CD4-positive, alpha-beta T cell treated with Interleukin-12 subunit alpha and Interleukin-12 subunit beta, for 1 hour (primary cell): ENCODE data around the gene COPA.

Source experiments
- DNase-seq: peaks from one replicate; pipeline ENCODE4 v3.0.0-alpha.2; 2020

Gene COPA

DNA sequence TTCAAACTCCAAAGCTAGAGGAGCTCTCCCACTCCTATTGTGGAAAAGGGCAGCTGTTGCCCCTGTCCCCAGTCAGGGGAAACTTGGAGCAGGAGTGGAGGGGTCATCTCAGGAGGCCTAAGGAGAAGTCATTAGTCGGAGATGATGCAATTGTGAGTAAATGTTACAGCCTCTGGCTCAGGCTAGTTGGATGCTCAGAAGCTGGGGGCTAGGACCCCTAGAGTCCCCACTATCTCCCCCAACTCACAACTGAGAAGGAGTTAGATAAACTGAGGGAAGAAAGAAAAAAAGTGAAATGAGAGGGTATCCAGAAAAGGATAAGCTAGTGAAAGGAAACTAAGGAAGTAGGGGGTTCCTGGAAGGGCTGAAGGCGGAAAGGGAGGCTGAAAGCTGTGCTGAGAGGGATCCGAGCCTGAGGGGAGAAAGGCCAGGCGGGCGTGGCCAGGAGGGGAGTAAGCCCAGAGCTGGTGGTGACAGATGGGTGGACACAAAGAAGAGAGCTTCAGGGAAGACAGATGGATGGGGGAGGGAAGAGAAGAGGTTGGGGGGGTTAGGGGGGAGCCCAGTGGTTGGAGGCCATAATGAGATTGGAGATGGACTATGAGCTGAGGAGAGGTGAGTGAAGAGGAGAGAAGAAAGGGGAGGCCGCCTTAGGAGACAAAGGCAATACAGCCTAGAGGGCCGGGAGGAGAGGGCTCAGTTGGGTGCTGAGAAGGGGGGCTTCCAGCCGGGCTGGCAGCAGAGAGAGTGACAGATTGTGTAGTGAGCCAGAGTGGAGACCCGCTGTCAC is 19.3 kb upstream of the COPA start:
- DNase-seq, result no peak

DNA sequence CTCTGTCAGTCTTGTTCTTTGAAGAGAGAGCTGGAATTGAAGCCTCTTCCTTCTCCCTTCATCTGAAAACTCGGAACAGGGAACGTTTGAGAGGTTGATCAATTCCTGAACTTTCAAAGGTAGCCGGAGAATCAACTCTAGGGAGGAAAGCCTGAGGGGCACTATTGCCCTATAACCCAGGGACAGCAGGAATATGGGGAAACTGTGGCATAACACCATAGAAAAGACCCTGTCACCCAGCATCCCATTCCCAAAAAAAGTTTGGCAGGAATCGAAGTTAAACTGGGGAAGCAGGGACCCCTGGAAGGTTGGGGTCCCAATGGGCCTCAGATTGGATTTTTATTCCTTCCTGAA is 18.7 kb upstream of the COPA start:
- DNase-seq, result no peak

DNA sequence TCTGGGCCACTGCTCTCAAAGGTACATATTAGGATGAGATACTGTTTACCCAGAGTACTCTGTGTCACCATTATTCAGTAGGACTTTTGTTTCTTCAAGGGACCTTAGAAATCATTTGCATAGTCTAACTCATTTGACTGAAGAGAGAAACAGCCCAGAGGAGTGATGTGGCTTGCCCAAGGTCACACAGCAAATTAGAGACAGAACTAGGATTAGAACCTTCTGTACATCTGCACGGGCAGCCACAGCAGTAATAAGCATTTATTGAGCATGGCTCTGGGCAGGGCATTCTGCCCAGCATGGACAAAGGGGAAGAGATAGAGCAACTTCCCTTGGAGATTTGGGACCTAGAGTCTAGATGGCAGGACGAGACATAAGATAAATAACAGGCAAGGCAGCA is 18.1 kb upstream of the COPA start:
- DNase-seq, result no peak

DNA sequence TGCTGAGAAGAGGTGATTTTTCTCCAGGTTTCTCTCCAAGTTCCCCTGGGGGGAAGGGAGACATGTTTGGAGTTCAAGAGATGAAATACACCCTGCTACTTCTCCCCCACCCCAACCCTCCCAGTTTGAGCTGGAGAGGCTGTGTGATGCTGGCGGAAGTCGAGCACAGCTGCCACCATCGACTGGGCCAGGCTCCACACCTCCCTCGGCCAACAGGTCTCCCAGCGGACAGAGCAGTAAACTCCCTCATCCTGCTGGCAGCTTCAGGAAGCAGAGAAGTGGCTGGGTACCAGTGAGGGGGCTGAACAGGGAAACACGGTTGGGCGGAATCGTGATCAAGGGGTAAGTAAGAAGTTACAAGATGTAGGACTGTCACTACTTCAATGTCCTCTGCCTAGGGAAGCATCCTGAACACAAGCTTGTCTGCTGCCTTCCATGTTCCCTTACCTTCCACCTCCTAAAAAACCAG is 17.2 kb upstream of the COPA start:
- no peak for DNase-seq

DNA sequence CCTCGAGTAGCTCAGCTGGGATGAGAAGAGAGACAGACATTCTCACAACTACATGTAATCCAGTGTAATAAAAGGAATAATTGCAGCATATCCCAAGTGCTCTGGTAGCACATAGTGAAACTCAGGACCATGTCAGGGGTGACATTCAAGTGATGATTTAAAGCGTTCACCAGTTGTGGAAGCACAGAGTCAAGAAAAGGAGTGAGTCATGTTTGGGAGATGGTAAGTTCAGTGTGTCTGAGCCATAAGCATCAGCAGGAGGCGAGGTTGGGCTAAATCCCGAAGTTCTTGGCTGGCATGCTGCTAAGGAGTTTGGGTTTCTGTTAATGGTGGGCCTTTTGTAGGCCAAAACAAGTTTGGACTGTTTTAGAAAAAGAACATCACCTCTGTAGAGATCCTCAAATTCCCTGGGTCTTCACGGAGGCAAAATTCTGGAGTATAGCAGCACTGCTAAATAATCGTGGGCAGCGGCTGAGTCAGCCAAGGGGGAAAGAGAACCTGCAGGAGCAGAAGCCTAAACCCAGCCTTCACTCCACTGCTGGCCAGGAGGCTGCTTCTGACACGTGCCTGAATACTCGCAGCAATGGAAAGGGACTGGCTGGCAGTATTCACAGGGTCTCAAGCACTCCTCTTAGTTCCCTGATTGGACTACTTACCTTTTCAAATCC is 16.6 kb upstream of the COPA start:
- no peak for DNase-seq

DNA sequence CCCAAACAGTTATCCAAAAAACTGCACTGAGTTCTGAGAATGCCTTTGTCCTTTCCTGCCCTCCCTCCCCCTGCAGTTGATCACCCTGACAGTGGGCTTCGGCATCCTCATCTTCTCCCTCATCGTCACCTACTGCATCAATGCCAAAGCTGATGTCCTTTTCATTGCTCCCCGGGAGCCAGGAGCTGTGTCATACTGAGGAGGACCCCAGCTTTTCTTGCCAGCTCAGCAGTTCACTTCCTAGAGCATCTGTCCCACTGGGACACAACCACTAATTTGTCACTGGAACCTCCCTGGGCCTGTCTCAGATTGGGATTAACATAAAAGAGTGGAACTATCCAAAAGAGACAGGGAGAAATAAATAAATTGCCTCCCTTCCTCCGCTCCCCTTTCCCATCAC is 15.0 kb upstream of the COPA start:
- no peak for DNase-seq

DNA sequence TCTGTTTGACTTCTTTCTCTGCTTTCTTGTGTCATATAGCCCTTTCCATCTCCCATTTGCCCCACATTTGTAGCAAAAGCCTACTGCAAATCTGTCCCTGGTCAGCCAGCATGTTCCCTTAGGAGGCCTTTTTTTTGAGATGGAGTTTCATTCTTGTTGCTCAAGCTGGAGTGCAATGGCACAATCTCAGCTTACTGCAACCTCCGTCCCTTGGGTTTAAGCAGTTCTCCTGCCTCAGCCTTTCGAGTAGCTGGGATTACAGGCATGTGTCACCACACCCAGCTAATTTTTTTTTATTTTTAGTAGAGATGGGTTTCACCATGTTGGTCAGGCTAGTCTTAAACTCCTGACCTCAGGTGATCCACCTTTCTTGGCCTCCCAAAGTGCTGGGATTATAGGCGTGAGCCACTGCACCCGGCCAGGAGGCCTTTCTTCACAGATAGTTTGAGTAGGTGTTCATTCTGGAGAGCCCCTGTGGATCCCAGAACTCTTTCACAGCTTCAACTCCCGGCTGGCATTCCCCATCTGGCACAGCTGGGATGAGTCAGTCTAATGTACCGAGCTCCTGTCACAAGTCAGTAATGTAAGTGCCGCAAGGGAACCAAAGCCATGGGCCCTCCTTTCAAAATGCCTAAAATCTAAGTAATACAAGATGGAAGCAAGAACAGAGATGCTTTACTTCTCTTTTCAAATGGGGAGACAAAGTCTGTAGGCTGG is 14.4 kb upstream of the COPA start:
- DNase-seq, result no peak

DNA sequence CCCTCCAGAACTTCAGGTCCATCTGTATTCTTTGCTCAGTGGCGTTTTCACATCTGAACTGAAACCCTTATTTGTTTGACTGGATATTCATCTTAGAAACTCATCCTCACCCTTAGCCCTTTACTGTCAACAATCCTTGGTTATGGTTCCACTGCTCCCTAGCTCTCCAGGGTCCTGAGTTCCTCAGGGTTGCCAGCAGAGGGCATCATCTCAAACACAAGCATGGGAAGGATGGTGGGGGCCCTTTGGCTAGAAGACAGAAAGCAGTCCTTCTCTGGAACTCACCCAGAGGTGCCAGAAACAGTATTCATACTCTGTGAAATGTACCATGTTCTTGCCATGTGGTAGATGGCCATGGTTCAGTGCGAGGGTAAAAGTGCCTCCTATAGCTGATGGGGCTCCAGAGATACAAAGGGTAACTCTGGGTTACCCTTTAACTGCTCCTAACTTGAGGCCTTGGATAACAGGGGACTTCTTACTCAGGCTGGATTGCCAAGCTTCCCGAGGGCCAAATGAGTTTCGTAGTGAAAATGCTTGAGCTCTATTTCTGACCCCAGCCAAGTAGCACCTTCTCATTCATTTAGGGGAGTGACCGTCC is 11.4 kb upstream of the COPA start:
- peak; percentile 23 for DNase-seq

DNA sequence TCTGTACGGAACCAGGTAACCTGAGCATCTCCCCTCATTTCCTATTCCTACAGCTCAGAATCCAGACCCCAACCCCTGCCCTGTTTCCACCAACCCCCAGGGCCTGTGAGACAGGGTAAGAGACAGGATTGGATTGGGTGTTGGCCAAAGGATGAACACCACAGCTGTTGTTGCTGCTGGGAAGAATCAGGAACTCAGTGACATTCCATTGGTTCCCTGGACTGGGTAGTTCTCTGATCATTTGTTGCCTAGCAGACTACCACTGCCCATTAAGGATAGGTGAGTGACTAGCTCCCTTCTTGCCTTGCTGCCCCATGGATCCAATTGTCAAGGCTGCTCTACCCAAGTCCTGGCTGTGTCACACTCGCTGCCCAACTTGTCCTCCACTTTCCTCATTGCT is 10.2 kb upstream of the COPA start:
- DNase-seq, result no peak

DNA sequence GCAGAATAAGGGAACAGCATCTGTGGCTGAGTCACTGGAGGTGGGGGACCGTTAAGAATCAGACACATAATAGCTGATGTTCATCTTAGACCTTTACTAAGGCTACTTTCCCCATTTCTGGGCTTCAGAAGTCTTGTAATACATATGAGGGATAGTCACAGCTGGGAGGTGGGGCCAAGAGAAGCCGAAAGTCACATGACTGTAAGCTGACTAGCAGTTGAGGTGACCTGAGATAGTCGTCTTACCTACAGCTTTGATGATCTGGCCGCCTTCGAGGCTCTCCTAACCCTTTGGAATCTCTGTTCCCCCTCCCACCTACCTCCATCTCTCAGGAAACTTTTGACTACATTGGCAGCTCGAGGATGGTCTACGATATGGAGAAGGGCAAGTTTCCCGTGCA is 9.5 kb upstream of the COPA start:
- no peak for DNase-seq

DNA sequence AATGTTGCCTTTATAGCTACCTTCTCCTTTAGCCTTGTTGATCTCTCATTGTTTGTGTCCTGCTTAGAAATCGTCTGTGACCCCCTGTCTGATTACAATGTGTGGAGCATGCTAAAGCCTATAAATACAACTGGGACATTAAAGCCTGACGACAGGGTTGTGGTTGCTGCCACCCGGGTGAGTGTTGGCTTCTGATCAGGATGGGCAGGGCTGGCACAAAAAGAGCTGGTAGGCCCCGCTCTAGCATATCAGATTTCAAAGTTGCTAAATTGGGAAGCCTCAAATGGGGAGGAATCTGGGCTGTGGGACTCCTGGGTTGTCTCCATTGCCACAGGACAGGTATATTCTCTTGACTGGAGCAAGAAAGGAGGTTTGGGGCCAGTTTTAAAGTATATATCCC is 8.6 kb upstream of the COPA start:
- DNase-seq, result no peak

DNA sequence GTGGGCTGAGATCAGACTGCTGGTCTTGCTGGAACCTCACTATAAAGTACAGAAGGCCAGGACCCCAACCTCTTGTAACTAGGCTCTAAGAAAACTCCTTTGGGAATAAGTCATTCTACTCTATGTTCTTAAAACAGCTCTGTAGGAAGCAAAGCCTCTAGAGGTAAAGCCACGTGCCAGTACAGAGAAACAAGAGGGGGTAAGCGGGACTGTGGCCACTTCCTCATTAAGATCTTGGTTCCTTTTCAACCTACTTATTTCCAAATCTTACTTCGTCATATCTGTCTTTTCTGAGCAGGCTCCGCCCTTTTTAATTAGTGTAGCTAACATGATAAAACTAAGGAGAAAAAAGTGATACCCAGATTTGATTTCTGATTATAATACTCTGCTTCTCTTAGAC is 3.9 kb upstream of the COPA start:
- no peak for DNase-seq

DNA sequence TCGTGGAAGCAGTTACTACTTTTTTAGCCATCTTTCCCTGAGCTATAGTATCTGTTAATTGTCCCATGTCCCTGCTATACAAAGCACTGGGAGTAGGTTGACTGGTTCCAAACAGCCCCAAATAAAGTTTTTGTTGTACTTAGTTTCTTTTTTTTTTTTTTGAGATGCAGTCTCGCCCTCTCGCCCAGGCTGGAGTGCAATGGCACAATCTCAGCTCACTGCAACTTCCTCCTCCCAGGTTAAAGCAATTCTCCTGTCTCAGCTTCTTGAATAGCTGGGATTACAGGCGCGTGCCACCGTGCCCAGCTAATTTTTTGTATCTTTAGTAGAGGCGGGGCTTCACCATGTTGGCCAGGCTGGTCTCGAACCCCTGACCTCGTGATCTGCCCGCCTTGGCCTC is 3.4 kb upstream of the COPA start:
- DNase-seq, result no peak

DNA sequence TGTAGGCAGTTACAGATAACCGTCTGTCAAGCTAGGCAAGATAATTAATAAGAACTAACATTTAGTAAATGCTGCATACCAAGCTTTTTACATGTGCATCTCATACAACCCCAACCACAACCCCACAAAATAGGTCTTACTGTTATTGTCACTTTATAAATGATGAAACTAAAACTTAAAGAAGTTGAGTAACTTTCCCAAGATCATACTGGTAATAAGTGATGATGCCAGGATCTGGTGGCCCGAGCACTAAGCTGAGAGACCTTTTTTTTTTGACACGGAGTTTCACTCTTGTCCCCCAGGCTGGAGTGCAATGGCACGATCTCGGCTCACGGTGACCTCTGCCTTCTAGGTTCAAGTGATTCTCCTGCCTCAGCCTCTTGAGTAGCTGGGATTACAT is 1.9 kb upstream of the COPA start:
- DNase-seq, result no peak

DNA sequence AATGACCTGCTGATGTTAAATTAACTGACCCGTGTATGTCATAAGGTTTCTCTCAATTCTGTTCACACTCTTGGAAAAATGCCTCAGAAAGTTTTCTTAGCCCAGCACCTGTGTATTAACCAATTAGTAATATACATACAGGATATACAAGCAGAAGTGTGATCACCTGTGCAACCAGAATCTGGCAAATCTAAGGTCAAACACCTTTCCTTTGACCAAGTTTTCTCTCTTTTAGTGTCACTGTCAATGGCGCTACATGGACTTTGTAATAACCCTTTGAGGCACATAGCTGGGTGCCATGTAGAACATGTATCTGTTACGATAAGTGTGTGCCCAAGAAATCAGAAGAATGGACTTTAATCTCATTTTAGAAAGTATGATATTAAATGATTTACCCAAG is 1.2 kb upstream of the COPA start:
- no peak for DNase-seq

DNA sequence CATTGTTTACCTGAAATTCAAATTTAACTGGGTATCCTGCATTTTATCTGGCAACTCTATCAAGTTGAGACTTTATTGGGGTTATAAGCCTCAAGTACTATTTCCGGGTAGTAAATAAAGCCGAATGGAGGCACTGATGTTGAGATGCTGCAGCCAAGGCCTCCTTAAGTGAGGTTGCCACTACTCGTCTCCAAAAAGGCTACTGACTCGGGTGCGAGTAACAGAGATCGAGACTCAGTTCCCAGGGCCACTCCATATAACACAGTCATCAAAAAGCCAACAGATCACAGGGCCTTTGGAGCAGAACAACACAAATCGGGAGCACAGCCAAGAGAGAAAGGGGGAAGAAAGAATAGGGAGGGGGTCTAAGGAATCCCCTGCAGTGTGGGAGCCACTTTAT is 524 bp downstream of the COPA start:
- peak; percentile 21 for DNase-seq

DNA sequence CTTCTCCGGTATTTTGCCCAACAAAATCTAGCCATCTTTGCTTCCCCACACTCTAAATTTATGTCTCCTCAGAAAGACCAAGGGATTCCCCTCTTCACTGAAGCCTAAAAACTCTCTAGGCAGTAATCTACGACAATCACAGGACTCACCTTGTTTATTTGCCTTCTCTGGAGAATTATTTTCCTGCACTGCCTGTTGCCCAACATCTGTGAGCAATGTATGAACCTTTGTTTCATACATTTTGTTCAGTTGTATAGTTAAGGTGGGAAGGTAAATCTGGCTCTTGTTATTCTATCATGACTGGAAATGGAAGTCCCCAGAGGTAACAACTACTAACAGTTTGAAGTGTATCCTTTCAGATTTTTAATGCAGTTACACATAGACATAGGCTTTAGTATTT is 2.2 kb downstream of the COPA start:
- DNase-seq, result no peak

DNA sequence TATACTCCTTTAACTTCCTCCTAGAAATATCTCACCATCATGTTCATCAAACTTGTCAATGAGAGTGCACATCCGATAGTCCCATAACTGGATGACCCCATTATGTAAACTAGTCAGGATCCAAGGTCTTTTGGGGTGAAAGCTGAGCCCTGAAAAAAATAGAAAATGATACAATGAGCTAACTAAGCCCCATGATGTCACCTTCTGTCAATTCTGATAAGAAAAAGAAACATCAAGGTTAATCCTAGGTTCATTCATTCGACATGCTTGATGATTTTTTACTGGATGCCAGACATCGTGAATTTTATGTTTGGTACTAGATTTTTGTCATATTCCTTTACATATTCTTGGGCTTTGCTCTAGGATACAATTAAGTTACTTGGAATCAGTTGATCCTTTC is 2.9 kb downstream of the COPA start:
- no peak for DNase-seq

DNA sequence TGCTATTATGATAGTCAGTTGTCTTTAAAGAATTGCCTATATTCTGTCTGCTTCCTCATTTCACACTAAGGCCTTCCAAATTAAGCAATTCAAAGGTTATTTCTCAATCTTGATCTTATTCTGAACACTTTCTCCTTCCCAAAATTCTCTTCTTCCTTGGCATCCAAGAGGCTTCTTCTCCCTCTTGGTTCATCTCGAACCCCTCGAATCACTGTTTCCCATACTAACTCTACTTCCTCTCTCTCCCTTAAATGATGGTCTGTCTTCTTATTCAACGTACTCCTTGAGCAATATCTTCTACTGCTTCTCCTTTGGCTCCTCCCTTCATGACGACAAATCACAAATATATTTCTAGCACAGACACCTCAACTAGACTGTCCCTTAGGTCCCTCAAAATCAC is 4.5 kb downstream of the COPA start:
- no peak for DNase-seq

DNA sequence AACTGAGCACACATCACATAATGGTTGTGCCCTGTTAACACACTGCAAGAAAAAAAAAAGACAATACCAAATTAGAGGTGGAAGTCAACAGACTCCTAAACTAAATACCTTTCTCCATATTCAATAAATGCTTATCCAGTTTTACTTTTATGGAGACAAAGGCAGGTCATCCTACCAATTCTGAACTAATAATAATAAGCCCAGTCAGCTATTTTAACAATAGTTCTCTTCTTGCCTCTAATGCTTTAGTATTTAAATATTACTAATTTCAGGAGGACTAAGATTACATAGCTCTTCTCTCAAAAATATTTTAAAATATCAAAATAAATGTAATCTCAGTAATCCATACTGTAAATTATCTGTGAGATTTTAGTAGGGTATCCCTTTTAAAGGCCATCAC is 10.5 kb downstream of the COPA start:
- DNase-seq, result no peak

DNA sequence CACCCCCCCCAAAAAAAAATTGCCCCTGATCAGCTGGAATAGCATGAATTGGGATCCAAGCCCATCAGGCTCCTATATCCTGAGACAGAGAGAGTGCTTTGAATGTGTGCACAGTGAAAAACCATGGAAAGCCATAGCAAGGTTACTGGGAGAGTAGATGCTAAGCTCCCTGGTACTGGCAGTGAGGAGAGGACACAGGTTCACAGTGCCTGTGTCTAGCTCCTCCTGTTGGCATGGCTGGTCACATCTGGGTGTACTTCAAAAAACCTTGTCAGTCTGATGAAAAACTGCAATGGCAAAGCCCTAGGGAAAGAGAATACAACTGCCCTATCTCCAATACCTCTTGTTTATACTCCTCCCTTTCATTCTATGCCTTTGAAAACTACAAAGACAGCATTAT is 12.9 kb downstream of the COPA start:
- DNase-seq, result no peak

DNA sequence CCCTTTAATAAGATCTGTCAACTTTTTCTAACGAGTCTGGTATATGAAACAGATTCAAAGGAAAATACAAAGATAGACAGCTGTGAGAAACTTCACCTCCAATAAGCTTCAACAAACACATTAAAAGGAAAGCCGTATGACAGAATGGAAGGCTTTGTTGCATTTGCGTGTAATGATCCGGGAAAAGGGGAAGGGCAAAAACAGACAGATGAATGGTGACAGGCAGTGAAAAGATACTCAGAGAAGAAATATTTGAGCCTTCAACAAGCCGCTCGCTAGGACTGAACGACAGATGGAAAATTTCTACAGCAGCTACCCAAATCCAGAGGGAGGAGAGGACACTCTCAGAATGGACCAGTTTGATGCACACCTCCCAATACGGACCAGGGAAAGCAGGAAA is 14.9 kb downstream of the COPA start:
- no peak for DNase-seq

DNA sequence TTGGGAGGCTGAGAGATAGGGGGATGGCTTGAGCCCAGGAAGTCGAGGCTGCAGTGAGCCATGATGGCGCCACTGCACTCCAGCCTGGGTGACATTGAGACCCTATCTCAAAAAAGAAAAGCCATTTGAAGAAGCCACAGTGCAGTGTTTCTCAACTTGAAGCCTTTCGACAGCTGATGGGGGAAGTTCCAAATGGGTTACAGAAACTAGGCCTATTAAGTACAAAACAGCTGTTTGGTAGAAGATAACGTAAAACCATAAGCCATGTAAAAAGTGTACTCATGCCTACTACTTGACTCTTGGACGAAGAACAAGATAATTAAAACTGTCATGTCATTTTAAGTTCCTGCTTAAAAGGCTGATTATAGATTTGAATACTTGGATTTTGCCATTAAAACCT is 16.6 kb downstream of the COPA start:
- DNase-seq, result no peak

DNA sequence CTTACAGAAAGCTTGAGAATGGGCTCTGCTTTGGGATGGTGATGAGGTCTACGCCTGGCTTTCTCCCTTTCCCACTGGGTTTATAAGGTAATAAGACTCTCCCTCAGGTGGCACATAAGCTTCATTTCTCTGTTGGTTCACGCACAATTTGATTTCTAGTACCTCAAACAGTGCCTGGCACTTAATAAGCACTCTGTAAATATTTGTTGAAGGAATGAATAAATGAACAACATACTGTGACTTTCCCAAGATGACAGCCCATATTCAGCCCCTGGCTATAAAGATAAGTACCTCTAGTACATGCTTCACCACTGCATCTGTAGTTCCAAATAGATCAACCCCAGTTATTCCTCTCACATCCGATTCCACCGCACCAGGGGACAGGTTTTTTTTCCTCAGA is 17.8 kb downstream of the COPA start:
- no peak for DNase-seq
